Lower leg skin (tissue), 4 donors: Measurements from ENCODE around the gene CAB39L. TPM values are rescaled to one million over a fixed set of nuclear protein-coding genes. Genes with fewer than 3 reads are reported as not detected.
A peak's percentile ranks its signal among the peaks of the same experiment; 100 is the strongest.

Experiments
- DNase-seq, 2 donors: peaks; one replicate each; pipeline ENCODE4 v3.0.0-alpha.2; 2019; ENCODE audit warnings: low spot score in 2 of 2
- H3K4me3 ChIP-seq: fragments of 200-600 bp; sonication (generic); 2 replicates; pipeline ENCODE4 v1.5.1; 2017; ENCODE audit warnings: mild to moderate bottlenecking, low read depth; ENCODE audit not compliant: poor library complexity, severe bottlenecking
- POLR2A ChIP-seq, 2 donors: fragments of 450-650 bp; IDR thresholded peaks; one replicate each; pipeline ENCODE4 v1.6.1; 2016 to 2017; ENCODE audit warnings: antibody characterized with exemption in 2 of 2, mild to moderate bottlenecking in 1 of 2, moderate library complexity in 1 of 2
- WGBS, 2 donors: methylation state at CpG; one replicate each; pipeline ENCODE4 v1.1.5; 2018; 5-methylcytosine and 5-hydroxymethylcytosine counted together
- intact Hi-C: fragments of 100-400 bp; cut with DNase I; formaldehyde crosslinking; loops from one replicate; pipeline ENCODE4 v1.15.0; 2023; ENCODE audit warnings: low total_unique reads
- total RNA-seq, 4 donors: library from RNA; depleted of rRNA; stranded (reverse); fragments of >200 nt; gene quantifications; one replicate each; pipeline ENCODE4 v1.1.0, GENCODE V29; 2016
- TF ChIP-seq, protein P1 (sequence below), 3 donors: fragments of 450-650 bp; IDR thresholded peaks; one replicate each; pipeline ENCODE4 v1.5.1; 2016; ENCODE audit warnings: antibody characterized with exemption in 3 of 3, mild to moderate bottlenecking in 3 of 3, moderate library complexity in 2 of 3

Gene CAB39L
- total RNA-seq, 4 donors from 2014 or later, result 14.9 to 31.1 (median 26.3) TPM

GRCh38 chr13:49400755-49401659 is 42.9 kb downstream of the CAB39L start:
- peak in 1 of 2 donors; percentile 49 for DNase-seq
- H3K4me3 ChIP-seq, result peak overlapping the region; percentile 14
- TF ChIP-seq, protein P1, sequence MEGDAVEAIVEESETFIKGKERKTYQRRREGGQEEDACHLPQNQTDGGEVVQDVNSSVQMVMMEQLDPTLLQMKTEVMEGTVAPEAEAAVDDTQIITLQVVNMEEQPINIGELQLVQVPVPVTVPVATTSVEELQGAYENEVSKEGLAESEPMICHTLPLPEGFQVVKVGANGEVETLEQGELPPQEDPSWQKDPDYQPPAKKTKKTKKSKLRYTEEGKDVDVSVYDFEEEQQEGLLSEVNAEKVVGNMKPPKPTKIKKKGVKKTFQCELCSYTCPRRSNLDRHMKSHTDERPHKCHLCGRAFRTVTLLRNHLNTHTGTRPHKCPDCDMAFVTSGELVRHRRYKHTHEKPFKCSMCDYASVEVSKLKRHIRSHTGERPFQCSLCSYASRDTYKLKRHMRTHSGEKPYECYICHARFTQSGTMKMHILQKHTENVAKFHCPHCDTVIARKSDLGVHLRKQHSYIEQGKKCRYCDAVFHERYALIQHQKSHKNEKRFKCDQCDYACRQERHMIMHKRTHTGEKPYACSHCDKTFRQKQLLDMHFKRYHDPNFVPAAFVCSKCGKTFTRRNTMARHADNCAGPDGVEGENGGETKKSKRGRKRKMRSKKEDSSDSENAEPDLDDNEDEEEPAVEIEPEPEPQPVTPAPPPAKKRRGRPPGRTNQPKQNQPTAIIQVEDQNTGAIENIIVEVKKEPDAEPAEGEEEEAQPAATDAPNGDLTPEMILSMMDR (IDR thresholded peaks at IDR 0.05), result no peak
- no peak for TF ChIP-seq POLR2A (IDR thresholded peaks at IDR 0.05)
- 8 to 12% methylated on average over 7 of the region's 7 CpGs for WGBS, 2 donors
- intact Hi-C loops, result no loop called here

GRCh38 chr13:49399801-49400472 is 43.9 kb downstream of the CAB39L start:
- intact Hi-C loops, result no loop called here
- TF ChIP-seq POLR2A (IDR thresholded peaks at IDR 0.05), result no peak
- TF ChIP-seq, protein P1 (IDR thresholded peaks at IDR 0.05), result no peak
- no peak overlapping the region for H3K4me3 ChIP-seq
- WGBS, 2 donors, result 14 to 25% methylated on average over 1 of the region's 1 CpG
- DNase-seq, result no peak

DNA sequence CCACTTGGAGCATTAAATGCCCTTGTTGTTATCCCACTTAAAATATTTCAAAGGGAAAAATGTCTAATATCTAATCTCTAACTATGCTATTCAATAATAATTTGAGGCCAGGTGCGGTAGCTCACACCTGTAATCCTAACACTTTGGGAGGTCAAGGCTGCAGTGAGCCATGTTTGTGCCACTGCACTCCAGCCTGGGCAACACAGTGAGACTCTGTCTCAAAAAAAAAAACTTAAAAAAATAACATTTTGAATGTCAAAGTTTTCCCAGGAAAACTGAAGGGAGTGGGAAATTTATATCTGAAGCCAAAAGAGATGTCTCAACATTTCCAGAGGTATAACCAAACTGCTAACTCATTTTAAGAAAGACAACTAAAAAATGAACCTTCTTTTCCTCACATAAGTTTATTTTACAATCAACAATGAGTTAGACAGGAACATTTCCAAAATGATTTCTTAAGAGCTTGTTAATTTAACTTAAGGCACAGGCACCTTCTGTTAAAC is 47.9 kb downstream of the CAB39L start:
- DNase-seq, result no peak
- TF ChIP-seq POLR2A (IDR thresholded peaks at IDR 0.05), result no peak
- TF ChIP-seq, protein P1 (IDR thresholded peaks at IDR 0.05), result no peak
- intact Hi-C loops, result no loop called here
- 53 to 55% methylated on average over 1 of the region's 1 CpG for WGBS, 2 donors
- no peak overlapping the region for H3K4me3 ChIP-seq

DNA sequence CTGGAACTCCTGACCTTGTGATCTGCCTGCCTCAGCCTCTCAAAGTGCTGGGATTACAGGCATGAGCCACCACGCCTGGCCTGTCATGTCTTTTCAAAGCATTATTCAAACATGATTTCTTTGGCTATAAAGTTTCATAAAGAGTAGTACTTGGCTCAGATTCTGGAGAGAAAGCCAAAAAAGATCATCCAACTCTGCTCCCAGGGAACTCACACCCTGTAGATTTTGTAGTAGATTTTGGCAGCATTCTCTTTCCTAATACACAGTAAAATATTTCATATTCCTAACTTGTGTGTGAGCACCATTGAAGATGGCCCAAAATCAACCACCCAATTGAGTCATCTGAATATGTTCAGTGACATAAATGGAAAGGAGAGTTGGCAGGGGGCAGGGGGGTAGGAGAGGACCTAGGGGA is 48.4 kb downstream of the CAB39L start:
- TF ChIP-seq POLR2A (IDR thresholded peaks at IDR 0.05), result no peak
- TF ChIP-seq, protein P1 (IDR thresholded peaks at IDR 0.05), result no peak
- intact Hi-C loops, result no loop called here

DNA sequence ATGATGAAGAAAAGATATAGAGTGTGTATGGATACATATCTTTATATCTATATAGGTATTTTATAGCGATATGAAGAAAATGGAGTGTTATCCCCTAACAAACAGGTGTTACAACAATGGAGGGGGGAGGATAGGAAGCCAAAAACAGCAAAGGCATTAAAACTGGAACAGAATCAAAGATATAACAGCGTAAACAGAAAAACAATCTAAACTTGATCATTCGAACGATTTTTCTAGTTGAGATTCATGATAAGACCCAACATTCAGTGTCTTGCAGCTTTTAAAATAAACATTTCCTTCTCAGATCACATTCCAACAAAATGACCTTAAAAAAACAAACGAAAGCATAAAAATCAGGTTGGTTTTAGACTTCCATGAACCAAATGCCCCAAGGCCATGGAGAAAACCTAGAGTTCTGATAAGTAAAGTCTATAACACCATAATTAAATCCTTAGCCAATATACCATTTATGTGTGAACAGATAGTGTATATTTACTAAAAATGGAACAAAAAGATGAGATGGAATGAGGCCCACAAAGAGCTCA is 55.7 kb downstream of the CAB39L start:
- intact Hi-C loops, result no loop called here
- no peak for TF ChIP-seq POLR2A (IDR thresholded peaks at IDR 0.05)
- TF ChIP-seq, protein P1 (IDR thresholded peaks at IDR 0.05), result no peak
- no peak overlapping the region for H3K4me3 ChIP-seq
- no peak for DNase-seq
- 71 to 72% methylated on average over 5 of the region's 5 CpGs for WGBS, 2 donors

More for the DNA sequence above, 48.4 kb downstream of the CAB39L start:
- H3K4me3 ChIP-seq, result no peak overlapping the region
- WGBS, 2 donors, result 17 to 32% methylated on average over 1 of the region's 1 CpG
- DNase-seq, result peak in 1 of 2 donors; percentile 29
